Measurements from ENCODE around the gene ABHD14A. TPM values are rescaled to one million over a fixed set of nuclear protein-coding genes. Genes with fewer than 3 reads are reported as not detected.

Gene ABHD14A
- total and polyA plus RNA-seq, 2 of the 4 experiments (the other 2 are of a cell fraction), result 3.4 to 10.0 TPM

GRCh38 chr3:52028572-52028971, 53.7 kb downstream of the ABHD14A start:
- no peak overlapping the region for H3K23ac ChIP-seq (ENCODE audit: low read depth, low read length)
- H4K91ac ChIP-seq (ENCODE audit: insufficient read depth, low read depth, low read length), result no peak overlapping the region
- H3K4ac ChIP-seq (ENCODE audit: low read depth, low read length), result no peak overlapping the region
- ATAC-seq (ENCODE audit: low read depth) (peak; percentile 54), DNase-seq (peak; percentile 23)
- H3K56ac ChIP-seq (ENCODE audit: extremely low read depth, insufficient read depth, low read length), result no peak overlapping the region
- no peak overlapping the region for H3K14ac ChIP-seq (replicated peaks; ENCODE audit: low read depth, low read length)
- no peaks in the 10 kb centered on the region for H3K36me3 ChIP-seq (ENCODE audit: control insufficient read depth, insufficient read depth, low read length)
- H2BK5ac ChIP-seq (ENCODE audit: low read depth, low read length, poor library complexity, severe bottlenecking), result no peak overlapping the region
- no TSS peak for BruUV-seq (replicated peaks)
- no peak overlapping the region for H2AK5ac ChIP-seq (ENCODE audit: low read depth, low read length)
- H3K18ac ChIP-seq (ENCODE audit: low read depth, low read length), result no peak overlapping the region
- no peak overlapping the region for H3K9ac ChIP-seq (ENCODE audit: low read depth, low read length)
- TF ChIP-seq CEBPB (IDR thresholded peaks at IDR 0.05; ENCODE audit: low read depth, low read length), result no peak
- TF ChIP-seq NFE2L2 (IDR thresholded peaks at IDR 0.05; ENCODE audit: low read depth, low read length), result no peak
- TF ChIP-seq RAD21 (IDR thresholded peaks at IDR 0.05; ENCODE audit: low read length), result no peak
- no peak for TF ChIP-seq MXI1 (IDR thresholded peaks at IDR 0.05; ENCODE audit: borderline replicate concordance, low read depth, low read length)
- no peak for TF ChIP-seq ELK1 (IDR thresholded peaks at IDR 0.05; ENCODE audit: borderline replicate concordance, low read depth, low read length)
- TF ChIP-seq, protein P1, sequence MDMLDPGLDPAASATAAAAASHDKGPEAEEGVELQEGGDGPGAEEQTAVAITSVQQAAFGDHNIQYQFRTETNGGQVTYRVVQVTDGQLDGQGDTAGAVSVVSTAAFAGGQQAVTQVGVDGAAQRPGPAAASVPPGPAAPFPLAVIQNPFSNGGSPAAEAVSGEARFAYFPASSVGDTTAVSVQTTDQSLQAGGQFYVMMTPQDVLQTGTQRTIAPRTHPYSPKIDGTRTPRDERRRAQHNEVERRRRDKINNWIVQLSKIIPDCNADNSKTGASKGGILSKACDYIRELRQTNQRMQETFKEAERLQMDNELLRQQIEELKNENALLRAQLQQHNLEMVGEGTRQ (IDR thresholded peaks at IDR 0.05; ENCODE audit: low read depth, low read length), result no peak
- TF ChIP-seq MAFK (IDR thresholded peaks at IDR 0.05; ENCODE audit: low read depth, low read length), result no peak
- no peak for TF ChIP-seq FOS (IDR thresholded peaks at IDR 0.05; ENCODE audit: low read depth, low read length)
- TF ChIP-seq CTCF (conservative IDR thresholded peaks at IDR 0.05; ENCODE audit: low read depth, low read length), result no peak
- TF ChIP-seq CHD1 (IDR thresholded peaks at IDR 0.05; ENCODE audit: low read depth, low read length), result no peak
- no peak for TF ChIP-seq RFX5 (IDR thresholded peaks at IDR 0.05; ENCODE audit: low read depth, low read length)
- no peak for TF ChIP-seq BHLHE40 (IDR thresholded peaks at IDR 0.05; ENCODE audit: low read depth, low read length)
- TF ChIP-seq SMC3 (IDR thresholded peaks at IDR 0.05; ENCODE audit: low read depth, low read length), result no peak
- TF ChIP-seq RCOR1 (IDR thresholded peaks at IDR 0.05; ENCODE audit: insufficient replicate concordance, low read length), result no peak
- TF ChIP-seq MAZ (IDR thresholded peaks at IDR 0.05; ENCODE audit: borderline replicate concordance, low read depth, low read length), result no peak
- H4K20me1 ChIP-seq (ENCODE audit: insufficient read depth, low read length), result no peaks in the 10 kb centered on the region
- no peak overlapping the region for H3K27ac ChIP-seq (ENCODE audit: insufficient read depth, low read length)
- H3K27me3 ChIP-seq (ENCODE audit: control insufficient read depth, insufficient read depth, low read length), result no peaks in the 10 kb centered on the region; the same call in 1 of the 2 replicates
- dilution Hi-C loops (cut with HindIII; ENCODE audit: low sequenced_read_pairs, unreplicated experiment) (no loop called here), intact Hi-C loops (cut with micrococcal nuclease) (no loop called here), in situ Hi-C loops (cut with MboI; ENCODE audit: low sequenced_read_pairs) (no loop called here)
- POLR2A ChIA-PET (ENCODE audit: unreplicated experiment), result no interaction called here
- H3K79me1 ChIP-seq (ENCODE audit: low read depth in 1 of 2, low read length in 2 of 2), result no peaks in the 10 kb centered on the region
- no peaks in the 10 kb centered on the region for H3K9me1 ChIP-seq (ENCODE audit: insufficient read depth, low read length)
- 91% methylated on average over 6 of the region's 12 CpGs; no CpG with 5 or more reads in 1 of the 2 experiments for WGBS, 2 experiments (ENCODE audit: extremely low coverage in 2 of 2, insufficient read length in 1 of 2)
- no peak overlapping the region for H2BK20ac ChIP-seq (ENCODE audit: low read depth, low read length)
- peak overlapping the region; percentile 52 for H2AFZ ChIP-seq (replicated peaks; ENCODE audit: low read length, poor library complexity)
- H4K8ac ChIP-seq (ENCODE audit: low read depth in 2 of 2, low read length in 2 of 2), result no peak overlapping the region
- no peak overlapping the region for H2AK9ac ChIP-seq (replicated peaks; ENCODE audit: low read depth, low read length, poor library complexity)
- H2BK120ac ChIP-seq (ENCODE audit: low read depth, low read length), result no peak overlapping the region
- CTCF ChIA-PET, result interaction anchor here (0.6 kb wide), 1 partner anchor 95 kb away, joined by 3 read pairs; no protein-coding TSS in a partner anchor
- H2BK15ac ChIP-seq (ENCODE audit: low read depth, low read length), result no peak overlapping the region
- no peak overlapping the region for H3K4me2 ChIP-seq (ENCODE audit: low read depth, low read length)
- H3K4me3 ChIP-seq (ENCODE audit: insufficient read depth, low read depth, low read length), result no peak overlapping the region
- no peaks in the 10 kb centered on the region for H3K9me3 ChIP-seq (ENCODE audit: control insufficient read depth, insufficient read depth, low read length)
- H4K5ac ChIP-seq (ENCODE audit: low read depth, low read length), result no peak overlapping the region
- no peaks in the 10 kb centered on the region for H3K4me1 ChIP-seq (ENCODE audit: control insufficient read depth, insufficient read depth, low read length)
